Trophoblast cell (in vitro differentiated cells and primary cell): ENCODE data around the gene FBRSL1.

Experiments used
- DNase-seq, 2 donors: peaks; one replicate each; pipeline ENCODE4 v3.0.0-alpha.2; 2016
- H2AFZ ChIP-seq: 2 replicates; pipeline ENCODE4 v1.6.1; 2013; ENCODE audit warnings: low read length, moderate library complexity, mild to moderate bottlenecking; ENCODE audit not compliant: insufficient read depth, poor library complexity
- H2AK5ac ChIP-seq: 2 replicates; pipeline ENCODE4 v1.6.1; 2013; ENCODE audit warnings: mild to moderate bottlenecking, low read length
- H2BK120ac ChIP-seq: 2 replicates; pipeline ENCODE4 v1.6.1; 2013; ENCODE audit warnings: low read length, mild to moderate bottlenecking, moderate library complexity; ENCODE audit not compliant: insufficient read depth, poor library complexity
- H2BK12ac ChIP-seq: 2 replicates; pipeline ENCODE4 v1.6.1; 2013; ENCODE audit warnings: mild to moderate bottlenecking, low read length, moderate library complexity
- H2BK5ac ChIP-seq: 2 replicates; pipeline ENCODE4 v1.6.1; 2013; ENCODE audit warnings: low read length, low read depth, moderate library complexity, mild to moderate bottlenecking; ENCODE audit not compliant: poor library complexity
- H3K14ac ChIP-seq: 2 replicates; pipeline ENCODE4 v1.6.1; 2013; ENCODE audit warnings: mild to moderate bottlenecking, low read length
- H3K18ac ChIP-seq: 2 replicates; pipeline ENCODE4 v1.6.1; 2013; ENCODE audit warnings: mild to moderate bottlenecking, low read length
- H3K23ac ChIP-seq: 2 replicates; pipeline ENCODE4 v1.6.1; 2013; ENCODE audit warnings: low read length
- H3K27ac ChIP-seq: 2 replicates; pipeline ENCODE4 v1.5.1; 2013; ENCODE audit warnings: low read depth, mild to moderate bottlenecking, inconsistent platforms, low read length, moderate library complexity
- H3K27me3 ChIP-seq: 2 replicates; pipeline ENCODE4 v1.6.1; 2013; ENCODE audit warnings: inconsistent platforms, mild to moderate bottlenecking, low read length, moderate library complexity; ENCODE audit not compliant: insufficient read depth
- H3K36me3 ChIP-seq, 2 experiments: 1 replicate in 1 of 2; 2 replicates in 1 of 2; pipeline ENCODE4 v1.6.1; 2013; ENCODE audit warnings: low read length in 2 of 2, mild to moderate bottlenecking in 2 of 2, moderate library complexity in 1 of 2; ENCODE audit not compliant: insufficient read depth in 2 of 2, control insufficient read depth in 1 of 2
- H3K4ac ChIP-seq: 2 replicates; pipeline ENCODE4 v1.6.1; 2013; ENCODE audit warnings: low read depth, mild to moderate bottlenecking, low read length, moderate library complexity
- H3K4me1 ChIP-seq, 2 experiments: 1 replicate in 1 of 2; 2 replicates in 1 of 2; pipeline ENCODE4 v1.6.1; 2013; ENCODE audit warnings: low read length in 2 of 2, mild to moderate bottlenecking in 2 of 2, moderate library complexity in 1 of 2; ENCODE audit not compliant: insufficient read depth in 2 of 2, control insufficient read depth in 1 of 2
- H3K4me2 ChIP-seq: 2 replicates; pipeline ENCODE4 v1.6.1; 2013; ENCODE audit warnings: inconsistent platforms, mild to moderate bottlenecking, low read length, moderate library complexity
- H3K4me3 ChIP-seq: 2 replicates; pipeline ENCODE4 v1.5.1; 2013; ENCODE audit warnings: mild to moderate bottlenecking, low read depth, low read length, inconsistent platforms
- H3K79me1 ChIP-seq: one replicate; pipeline ENCODE4 v1.6.1; 2013; ENCODE audit warnings: low read length
- H3K79me2 ChIP-seq: 2 replicates; pipeline ENCODE4 v1.6.1; 2013; ENCODE audit warnings: low read length, mild to moderate bottlenecking; ENCODE audit not compliant: control insufficient read depth, insufficient read depth, poor library complexity
- H3K9ac ChIP-seq: 2 replicates; pipeline ENCODE4 v1.6.1; 2013; ENCODE audit warnings: mild to moderate bottlenecking, low read length
- H3K9me3 ChIP-seq: 2 replicates; pipeline ENCODE4 v1.6.1; 2013; ENCODE audit warnings: low read depth, mild to moderate bottlenecking, control low read depth, inconsistent platforms, low read length; ENCODE audit not compliant: insufficient read depth
- H4K12ac ChIP-seq: 2 replicates; pipeline ENCODE4 v1.6.1; 2013; ENCODE audit warnings: low read depth, mild to moderate bottlenecking, low read length, moderate library complexity
- H4K8ac ChIP-seq: 2 replicates; pipeline ENCODE4 v1.6.1; 2013; ENCODE audit warnings: low read depth, mild to moderate bottlenecking, low read length, moderate library complexity
- H4K91ac ChIP-seq: one replicate; pipeline ENCODE4 v1.6.1; 2013; ENCODE audit warnings: low read depth, mild to moderate bottlenecking, low read length, moderate library complexity
- WGBS: extraction: QIAGEN DNeasy Blood & Tissue Kit; methylation state at CpG from one replicate; pipeline ENCODE4 v1.1.7; 2013; ENCODE audit warnings: missing lambda C conversion rate; ENCODE audit not compliant: insufficient read length, insufficient coverage; ENCODE audit errors: extremely low coverage; 5-methylcytosine and 5-hydroxymethylcytosine counted together

FBRSL1 gene

DNA sequence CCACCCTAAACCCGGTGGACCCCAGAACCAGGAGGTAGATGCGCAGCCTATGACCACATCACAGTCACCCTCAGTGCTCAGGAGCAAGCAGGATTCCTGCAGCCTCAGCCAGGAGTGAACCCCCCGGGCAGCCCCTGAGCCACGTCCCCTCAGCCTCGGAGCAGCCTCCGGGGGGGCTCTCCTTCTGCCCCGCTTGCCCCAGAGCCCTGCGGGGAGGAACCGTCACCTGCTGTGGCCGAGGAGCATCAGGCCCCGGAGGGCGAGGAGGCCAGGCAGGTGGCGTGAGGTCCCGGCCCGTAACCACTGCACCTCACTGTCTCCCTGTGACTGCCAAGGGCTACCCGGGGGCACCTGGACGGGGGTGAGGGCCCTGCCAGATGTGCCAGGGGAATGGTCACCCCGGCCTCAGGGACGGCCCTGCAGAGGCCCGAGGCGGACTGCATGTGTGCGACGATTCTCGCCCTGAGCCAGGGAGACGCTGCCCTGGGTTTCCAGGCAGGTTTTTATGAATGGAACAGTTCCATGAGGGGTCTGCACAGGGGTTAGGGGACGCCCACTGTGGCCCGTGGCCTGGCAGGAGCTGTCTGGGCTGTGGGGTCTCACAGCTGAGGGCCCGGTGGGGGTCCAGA is 58.6 kb downstream of the FBRSL1 start:
- Histone ChIP-seq H2BK120ac (no peak overlapping the region), H3K27me3 (peaks cover 5% of the 10 kb centered on the region), H2AFZ (no peak overlapping the region), H4K12ac (no peak overlapping the region), H3K14ac (no peak overlapping the region), H3K4ac (no peak overlapping the region), H3K4me1 (no peaks in the 10 kb centered on the region), H4K8ac (no peak overlapping the region), H3K9me3 (peaks cover 4% of the 10 kb centered on the region), H3K27ac (no peak overlapping the region), H4K91ac (no peak overlapping the region), H2BK5ac (no peak overlapping the region), H3K9ac (no peak overlapping the region), H3K4me2 (no peak overlapping the region), H3K23ac (no peak overlapping the region), H3K18ac (no peak overlapping the region), H2BK12ac (no peak overlapping the region), H3K79me1 (no peaks in the 10 kb centered on the region), H3K36me3 (peaks cover 10 to 11% of the 10 kb centered on the region in 2 experiments), H3K4me3 (no peak overlapping the region), H2AK5ac (no peak overlapping the region), H3K79me2 (no peaks in the 10 kb centered on the region)
- no CpG with 5 or more reads among the region's 28 CpGs for WGBS
- DNase-seq: no peak

DNA sequence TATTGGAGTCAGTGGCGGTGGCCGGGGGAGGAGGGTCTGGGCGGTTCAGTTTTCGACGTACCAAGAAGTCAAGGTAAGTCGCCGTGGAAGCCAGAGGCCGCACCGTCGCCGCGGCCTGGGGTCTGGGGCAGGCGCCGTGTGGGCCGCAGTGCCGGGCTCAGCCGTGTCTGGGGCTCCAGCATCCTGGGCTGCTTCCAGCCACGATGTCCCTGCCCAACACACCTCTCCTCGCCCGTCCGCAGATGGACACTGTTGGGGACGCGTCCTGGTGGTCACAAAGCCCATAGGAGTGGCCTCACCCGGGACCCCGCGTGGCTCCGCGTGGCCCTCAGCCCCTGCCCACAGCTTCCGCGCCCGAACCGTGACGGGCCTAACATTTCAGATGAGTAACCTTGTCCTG is 59.1 kb downstream of the FBRSL1 start:
- Histone ChIP-seq H2BK12ac (no peak overlapping the region), H3K4me1 (no peaks in the 10 kb centered on the region), H3K4me3 (no peak overlapping the region), H4K8ac (no peak overlapping the region), H2AFZ (no peak overlapping the region), H3K18ac (no peak overlapping the region), H3K9me3 (peaks cover 4% of the 10 kb centered on the region), H3K23ac (no peak overlapping the region), H3K79me2 (no peaks in the 10 kb centered on the region), H3K14ac (no peak overlapping the region), H4K12ac (no peak overlapping the region), H4K91ac (no peak overlapping the region), H2BK5ac (no peak overlapping the region), H3K36me3 (peaks cover 10 to 14% of the 10 kb centered on the region in 2 experiments), H3K4ac (no peak overlapping the region), H3K27ac (no peak overlapping the region), H2BK120ac (no peak overlapping the region), H3K9ac (no peak overlapping the region), H3K27me3 (peaks cover 5% of the 10 kb centered on the region), H2AK5ac (no peak overlapping the region), H3K79me1 (no peaks in the 10 kb centered on the region), H3K4me2 (no peak overlapping the region)
- DNase-seq: no peak
- no CpG with 5 or more reads among the region's 33 CpGs for WGBS

GRCh38 chr12:132550014-132550802 is 60.3 kb downstream of the FBRSL1 start:
- no peak overlapping the region for H2AK5ac ChIP-seq

GRCh38 chr12:132550830-132551640 is 61.1 kb downstream of the FBRSL1 start:
- H2BK120ac ChIP-seq: no peak overlapping the region
- no peak overlapping the region for H3K4me3 ChIP-seq
- H3K27ac ChIP-seq: no peak overlapping the region
- H2AK5ac ChIP-seq: no peak overlapping the region
- no peaks in the 10 kb centered on the region for H3K4me1 ChIP-seq
- H3K4me2 ChIP-seq: no peak overlapping the region
- WGBS: no CpG with 5 or more reads among the region's 30 CpGs
- H4K12ac ChIP-seq: no peak overlapping the region
- H3K36me3 ChIP-seq: peaks cover 11 to 14% of the 10 kb centered on the region in 2 experiments
- no peak overlapping the region for H3K9ac ChIP-seq
- no peak overlapping the region for H3K18ac ChIP-seq
- no peaks in the 10 kb centered on the region for H3K79me1 ChIP-seq
- H2AFZ ChIP-seq: no peak overlapping the region
- H2BK5ac ChIP-seq: no peak overlapping the region
- no peak overlapping the region for H3K4ac ChIP-seq
- H4K91ac ChIP-seq: no peak overlapping the region
- no peak overlapping the region for H4K8ac ChIP-seq
- no peak for DNase-seq
- no peak overlapping the region for H3K14ac ChIP-seq
- H2BK12ac ChIP-seq: no peak overlapping the region
- no peaks in the 10 kb centered on the region for H3K9me3 ChIP-seq
- H3K79me2 ChIP-seq: no peaks in the 10 kb centered on the region
- peaks cover 5% of the 10 kb centered on the region for H3K27me3 ChIP-seq
- no peak overlapping the region for H3K23ac ChIP-seq

More at GRCh38 chr12:132550014-132550802, 60.3 kb downstream of the FBRSL1 start:
- Histone ChIP-seq H3K36me3 (peaks cover 11 to 14% of the 10 kb centered on the region in 2 experiments), H2BK12ac (no peak overlapping the region), H3K4me1 (no peaks in the 10 kb centered on the region), H2BK5ac (no peak overlapping the region), H3K79me1 (no peaks in the 10 kb centered on the region), H4K8ac (no peak overlapping the region), H3K9me3 (no peaks in the 10 kb centered on the region), H3K9ac (no peak overlapping the region), H3K4me2 (peak overlapping the region; percentile 47), H3K4me3 (no peak overlapping the region), H4K91ac (no peak overlapping the region), H3K23ac (no peak overlapping the region), H2AFZ (no peak overlapping the region), H2BK120ac (no peak overlapping the region), H3K4ac (no peak overlapping the region), H3K27ac (no peak overlapping the region), H3K14ac (no peak overlapping the region), H4K12ac (no peak overlapping the region), H3K79me2 (no peaks in the 10 kb centered on the region), H3K27me3 (peaks cover 5% of the 10 kb centered on the region), H3K18ac (no peak overlapping the region)
- no peak for DNase-seq
- WGBS: no CpG with 5 or more reads among the region's 43 CpGs
